HG03139 (cell line): ENCODE results near the gene ELFN1.

Source experiments
- ATAC-seq: cut with Tn5 transposase; IDR thresholded peaks from one replicate; pipeline ENCODE4 v1.9.1; 2021; ENCODE audit not compliant: unreplicated experiment

ELFN1 gene

DNA sequence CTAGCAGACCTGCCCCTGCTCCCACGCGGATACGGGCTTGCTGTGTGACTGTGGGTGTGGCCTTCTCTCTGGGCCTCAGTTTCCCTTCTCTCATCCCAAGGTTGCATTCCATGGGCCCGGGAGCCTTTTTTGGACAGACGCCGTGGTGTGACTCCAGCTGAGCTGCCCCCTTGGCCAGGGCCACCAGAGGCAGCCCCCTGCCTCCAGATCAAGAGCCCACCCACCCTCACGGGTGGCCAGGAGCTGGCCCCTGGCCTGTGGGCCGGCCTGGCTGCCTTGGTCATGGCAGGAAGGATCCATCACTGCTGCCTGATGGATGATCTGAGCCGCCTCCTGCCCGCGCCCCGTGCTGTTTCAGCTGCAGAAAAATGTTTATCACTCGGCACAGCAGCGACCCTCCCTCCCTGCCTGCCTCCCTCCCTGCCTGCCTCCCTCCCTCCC, 27.8 kb upstream of the ELFN1 start:
- ATAC-seq = no peak

DNA sequence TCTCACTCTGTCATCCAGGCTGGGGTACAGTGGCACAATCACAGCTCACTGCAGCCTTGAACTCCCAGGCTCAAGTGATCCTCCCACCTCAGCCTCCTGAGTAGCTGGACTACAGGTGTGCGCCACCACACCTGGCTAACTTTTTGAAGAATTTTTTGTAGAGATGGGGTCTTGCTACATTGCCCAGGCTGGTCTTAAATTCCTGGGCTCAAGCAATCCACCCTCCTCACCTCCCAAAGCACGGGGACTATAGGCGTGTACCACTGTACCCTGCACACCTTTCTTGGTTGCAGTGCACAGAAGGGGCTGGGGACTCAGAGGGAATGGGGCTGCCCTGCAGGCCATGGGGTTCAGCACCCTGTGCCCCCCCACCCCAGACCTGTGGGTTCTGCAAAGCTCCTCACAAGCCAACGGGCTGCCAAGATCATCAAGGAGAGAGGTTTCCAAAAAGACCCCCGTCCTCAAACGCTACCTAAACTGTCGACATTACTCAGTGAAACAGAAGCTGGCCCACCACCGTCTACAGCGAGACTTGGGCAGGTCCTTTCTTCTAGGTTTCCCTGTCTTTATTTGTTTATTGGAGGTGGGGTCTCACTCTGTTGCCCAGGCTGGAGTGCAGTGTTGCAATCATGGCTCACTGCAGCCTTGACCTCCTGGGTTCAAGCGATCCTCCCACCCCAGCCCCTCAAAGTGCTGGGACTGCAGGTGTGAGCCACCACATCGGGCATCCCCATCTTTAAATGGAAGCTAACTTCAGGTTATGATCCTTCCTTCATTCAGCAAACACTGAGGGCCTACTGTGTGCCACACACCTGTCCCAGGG, 26.6 kb upstream of the ELFN1 start:
- ATAC-seq = no peak

DNA sequence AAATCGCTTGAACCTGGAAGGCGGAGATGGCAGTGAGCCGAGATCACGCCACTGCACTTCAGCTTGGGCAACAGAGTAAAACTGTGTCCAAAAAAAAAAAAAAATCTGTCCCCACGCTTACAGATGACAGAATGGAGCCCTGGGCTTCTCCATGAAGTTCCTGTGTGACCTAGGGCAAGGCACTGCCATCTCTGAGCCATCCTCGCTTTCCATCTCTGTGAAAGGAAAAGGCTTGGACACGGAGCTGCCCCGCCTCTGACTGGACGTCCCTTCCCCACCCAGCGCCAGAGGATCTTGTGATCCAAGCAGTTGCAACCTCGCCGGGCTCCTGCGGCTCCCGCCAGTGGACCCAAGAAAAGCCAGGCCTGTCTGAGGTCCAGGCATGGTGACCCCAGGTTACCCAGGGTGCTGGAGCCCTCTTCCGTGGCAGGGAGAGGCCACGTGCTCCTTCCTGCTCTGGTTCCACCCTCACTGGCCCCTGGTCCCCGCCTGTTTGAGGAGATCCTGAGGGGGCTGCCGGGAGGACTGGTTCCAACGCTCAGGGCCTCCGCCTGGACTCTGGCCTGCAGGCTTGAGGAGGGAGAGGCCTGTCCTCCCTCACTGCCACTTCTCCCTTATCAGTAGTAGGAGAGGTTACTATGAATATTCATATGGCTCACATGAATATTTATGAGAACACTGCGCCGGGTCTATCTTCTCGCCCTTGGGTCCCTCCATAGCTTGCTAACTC, 25.6 kb upstream of the ELFN1 start:
- ATAC-seq = no peak

DNA sequence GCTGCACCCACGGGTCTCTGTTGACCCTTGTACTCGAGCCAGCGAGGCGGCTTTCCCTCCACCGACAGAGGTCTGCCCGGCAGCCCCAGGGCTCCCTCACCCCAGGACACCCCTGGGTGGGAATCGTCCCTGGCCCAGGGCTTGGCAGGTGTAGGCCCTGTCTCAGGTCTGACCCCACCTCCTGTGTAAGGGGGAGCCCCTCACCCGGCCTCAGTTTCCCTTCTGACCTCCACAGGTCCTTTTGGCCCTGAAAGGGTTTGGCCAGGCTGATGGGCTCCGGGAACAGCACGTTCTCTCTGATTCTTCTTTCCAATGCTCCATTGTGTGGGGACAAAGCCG, 25.0 kb upstream of the ELFN1 start:
- no peak for ATAC-seq

DNA sequence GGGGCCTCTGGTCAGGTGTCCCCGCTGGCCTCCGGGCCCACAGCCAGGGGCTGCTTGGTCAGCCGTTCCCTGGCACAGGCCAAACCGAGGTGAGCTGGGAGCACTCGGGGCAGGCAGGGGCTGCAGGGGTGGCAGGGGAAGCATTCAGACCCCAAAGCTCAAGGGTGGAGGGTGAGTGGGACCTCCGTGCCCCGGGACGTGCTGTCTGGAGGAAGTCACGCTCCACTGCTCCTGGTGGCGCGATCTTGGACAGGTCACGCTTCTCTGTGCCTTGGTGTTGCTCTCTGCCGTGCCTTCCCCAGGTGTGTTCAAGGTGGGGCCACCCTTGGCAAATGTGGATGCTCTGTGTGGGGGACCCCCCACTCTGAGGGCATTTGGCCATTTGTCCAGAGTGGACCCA, 24.6 kb upstream of the ELFN1 start:
- ATAC-seq = no peak

DNA sequence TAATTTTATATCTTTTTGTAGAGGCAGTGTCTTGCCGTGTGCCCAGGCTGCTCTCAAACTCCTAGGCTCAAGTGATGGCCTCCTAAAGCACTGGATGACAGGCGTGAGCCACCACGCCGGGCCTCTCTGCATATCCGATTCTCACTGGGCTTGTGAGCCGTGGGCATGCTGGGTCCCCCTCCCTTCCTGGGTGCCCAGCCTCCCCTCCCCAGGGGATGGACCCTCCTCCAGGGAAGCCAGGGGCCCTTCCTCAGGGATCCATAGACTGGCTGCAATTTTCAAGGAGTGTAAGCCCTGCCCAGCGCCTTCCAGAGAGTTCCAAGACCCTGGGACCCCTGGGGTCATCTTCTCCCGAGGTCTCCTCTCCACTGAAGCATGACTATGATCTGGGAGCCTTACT, 23.7 kb upstream of the ELFN1 start:
- ATAC-seq = no peak

DNA sequence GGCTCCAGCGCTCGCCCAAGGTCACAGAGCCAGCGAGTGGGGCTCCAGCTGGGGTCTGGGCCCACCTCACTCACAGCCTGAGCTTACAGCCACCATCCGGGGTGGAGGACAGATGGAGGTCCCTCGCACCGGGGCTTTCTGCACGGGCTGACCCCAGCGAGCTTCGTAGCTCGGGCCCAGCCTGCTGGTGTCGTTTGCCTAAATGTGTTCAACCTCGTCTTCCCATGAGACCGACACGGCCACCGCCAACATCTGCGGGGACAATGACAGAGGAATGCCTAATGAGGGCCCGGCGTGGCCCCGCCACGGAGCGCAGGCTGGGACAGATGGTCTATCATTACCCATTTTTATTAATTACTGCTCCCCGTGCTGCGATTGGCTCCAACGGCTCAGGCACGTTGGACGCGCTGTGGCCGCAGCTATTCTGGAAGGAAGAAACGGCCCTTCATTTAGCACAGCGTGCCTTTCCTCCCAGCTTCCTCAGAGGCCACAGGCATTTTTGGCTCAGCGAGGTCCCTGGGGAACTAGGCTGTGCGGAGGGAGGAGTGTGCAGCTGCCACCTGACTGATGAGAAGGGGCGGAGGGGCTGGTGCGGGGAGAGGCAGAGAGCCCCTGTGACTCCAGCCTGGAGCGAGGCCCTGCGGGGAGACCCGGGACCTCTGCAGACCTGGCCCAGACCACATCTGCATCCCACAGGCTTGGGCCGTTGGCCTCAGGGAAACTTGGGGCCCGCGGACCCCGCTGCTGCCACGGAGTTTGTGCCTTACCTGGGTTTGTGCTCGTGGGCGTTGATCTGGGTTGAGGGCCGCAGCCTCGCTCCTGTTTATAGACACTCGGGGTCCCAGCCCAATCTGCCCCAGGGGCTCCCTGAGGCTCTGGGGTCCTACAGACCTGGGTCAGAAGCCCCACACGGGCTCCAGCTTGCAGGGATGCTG, 22.9 kb upstream of the ELFN1 start:
- no peak for ATAC-seq

DNA sequence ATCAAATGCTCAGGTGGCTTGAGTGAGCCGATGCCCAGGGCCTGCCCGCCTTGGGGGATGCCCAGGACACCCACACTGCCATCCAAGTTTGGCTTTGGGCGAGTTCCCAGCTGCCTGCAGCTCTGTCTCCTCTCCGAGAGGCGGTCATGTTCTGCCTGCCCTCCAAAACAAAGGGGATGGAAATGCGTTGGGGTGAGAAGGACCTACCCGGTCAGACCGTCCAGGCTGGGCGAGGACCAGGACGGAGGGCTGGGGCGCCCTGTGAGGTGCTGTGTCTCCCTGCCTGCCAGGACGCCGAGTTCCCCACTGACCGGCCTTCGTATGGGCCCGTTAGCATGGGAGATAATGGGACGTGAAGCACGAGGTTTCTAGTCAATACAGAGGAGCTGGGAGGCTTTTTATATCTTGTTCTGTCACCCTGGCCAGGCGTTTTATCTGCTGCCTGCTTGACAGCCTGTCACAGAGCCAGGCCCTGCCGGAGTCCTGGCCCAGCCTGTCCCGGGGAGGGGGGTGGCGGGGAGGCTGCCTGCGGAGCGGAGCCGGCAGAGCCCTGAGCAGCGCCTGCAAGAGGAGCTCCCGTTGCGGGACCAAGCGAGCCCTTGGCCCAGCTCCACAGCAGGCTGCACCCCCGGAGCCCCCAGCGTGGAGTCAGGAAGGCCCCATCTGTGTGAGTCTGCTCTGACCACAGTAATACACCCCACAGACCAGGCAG, 22.0 kb upstream of the ELFN1 start:
- no peak for ATAC-seq

DNA sequence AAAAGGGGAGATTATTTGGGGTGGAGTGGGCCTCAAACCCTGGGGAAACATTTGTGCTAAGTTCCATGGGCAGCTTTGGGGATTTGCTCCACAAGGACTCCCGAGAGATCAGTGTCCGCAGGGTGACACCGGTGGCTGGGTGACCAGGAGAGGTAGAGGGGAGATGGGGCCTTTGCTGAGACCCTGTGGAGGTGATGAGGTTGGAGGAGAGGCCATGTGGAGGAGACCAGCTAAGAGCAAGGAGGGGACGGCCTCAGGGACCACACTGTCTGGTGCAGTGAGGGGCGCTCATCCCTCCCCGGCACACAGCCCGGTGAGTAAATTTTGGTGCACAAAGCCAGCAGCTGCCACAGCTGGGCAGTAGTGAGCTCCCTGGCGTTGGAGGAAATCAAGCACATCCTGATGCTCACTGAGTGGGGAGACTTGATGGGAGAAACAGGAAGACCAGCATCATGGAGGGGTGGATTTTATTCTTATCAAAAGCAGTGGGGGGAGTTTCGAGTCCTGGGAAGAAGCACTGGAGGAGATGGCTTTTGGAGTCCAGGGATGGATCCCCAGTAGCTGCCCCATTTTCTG, 20.2 kb upstream of the ELFN1 start:
- ATAC-seq = no peak

DNA sequence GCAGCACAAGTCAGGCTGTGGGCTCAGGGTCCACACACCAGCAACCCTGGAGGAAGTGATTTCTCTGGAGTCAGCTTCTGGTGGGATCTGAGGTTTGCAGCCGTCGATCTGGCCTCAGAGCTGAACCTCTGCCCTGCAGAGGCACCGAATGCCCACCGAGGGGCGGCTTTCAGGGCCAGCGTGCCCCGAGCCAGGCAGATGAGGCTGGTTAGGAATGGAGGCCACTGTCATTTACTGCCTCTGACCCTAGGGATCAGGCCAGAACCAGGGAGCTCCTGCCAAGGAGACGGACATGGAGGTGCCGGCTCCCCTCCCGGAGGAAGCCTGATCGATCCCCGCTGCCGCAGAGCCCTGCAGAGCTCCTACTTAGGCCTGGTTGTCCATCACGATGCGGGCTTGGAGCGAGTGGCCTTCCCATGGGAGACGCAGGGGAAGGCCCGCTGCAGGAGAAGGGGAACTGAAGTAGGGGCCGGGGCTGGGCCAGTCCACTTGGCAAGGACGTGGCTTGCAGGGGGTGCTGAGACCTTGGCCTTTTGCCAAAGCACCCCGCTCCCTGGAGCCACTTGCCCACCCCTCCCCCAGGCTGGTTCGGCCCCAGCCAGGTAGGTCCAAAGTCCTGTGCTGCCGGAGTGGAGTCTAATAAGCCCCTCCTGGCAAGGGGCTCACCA, 19.6 kb upstream of the ELFN1 start:
- no peak for ATAC-seq

DNA sequence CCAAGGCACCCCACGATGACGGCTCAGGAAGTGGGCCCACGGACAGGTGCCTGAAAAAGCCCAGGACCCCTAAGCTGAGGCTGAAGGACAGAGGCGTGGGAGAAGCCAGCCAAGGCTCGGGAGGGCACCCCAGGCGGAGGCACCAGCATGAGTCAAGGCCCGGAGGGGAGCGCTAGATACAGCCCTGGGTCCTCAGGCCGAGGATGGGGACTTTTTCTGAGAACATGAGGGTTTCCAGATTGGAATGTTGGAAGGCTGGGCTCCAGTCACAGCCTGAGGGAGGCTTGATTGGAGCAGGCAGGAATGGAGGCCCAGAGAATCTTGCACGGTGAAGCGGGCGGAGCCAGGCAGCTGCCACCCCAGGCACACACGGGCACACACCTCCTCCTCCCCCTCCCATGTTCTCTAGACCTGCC, 19.0 kb upstream of the ELFN1 start:
- ATAC-seq = no peak

DNA sequence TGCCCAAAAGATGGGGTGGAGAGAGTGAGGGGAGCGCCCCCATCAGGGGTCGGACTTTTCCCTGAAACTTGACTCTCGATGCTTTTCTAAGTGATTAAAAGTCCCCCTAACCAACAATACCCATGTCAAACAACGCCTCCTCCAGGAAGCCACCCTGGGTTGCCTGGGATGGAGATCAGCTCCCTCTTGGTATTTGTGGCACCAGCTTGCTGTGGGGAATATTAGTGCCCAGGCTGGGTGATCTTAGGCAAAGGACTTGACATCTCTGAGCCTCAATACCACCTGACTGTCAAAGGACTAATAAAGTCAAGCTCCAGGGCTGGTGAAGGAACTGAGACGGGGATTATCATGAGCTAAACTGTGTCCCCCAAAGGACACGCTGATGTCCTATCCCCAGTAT, 18.2 kb upstream of the ELFN1 start:
- ATAC-seq = no peak

DNA sequence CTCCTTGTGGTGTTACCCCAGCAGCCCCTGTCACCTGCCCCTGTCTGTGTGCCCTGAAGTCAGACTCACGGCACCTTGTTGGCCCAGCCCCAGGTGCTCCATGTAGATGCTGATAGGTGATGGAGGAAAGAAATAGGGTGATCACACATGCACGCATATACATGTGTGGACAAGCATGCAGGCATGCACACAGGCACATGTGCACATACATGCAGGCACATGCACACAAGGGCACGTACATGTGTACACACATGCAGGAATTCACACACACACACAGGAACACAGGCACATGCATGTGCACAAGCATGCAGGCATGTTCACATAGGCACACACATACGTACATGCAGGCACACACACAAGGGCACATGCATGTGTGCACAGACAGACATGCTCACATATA, 16.6 kb upstream of the ELFN1 start:
- ATAC-seq = no peak

DNA sequence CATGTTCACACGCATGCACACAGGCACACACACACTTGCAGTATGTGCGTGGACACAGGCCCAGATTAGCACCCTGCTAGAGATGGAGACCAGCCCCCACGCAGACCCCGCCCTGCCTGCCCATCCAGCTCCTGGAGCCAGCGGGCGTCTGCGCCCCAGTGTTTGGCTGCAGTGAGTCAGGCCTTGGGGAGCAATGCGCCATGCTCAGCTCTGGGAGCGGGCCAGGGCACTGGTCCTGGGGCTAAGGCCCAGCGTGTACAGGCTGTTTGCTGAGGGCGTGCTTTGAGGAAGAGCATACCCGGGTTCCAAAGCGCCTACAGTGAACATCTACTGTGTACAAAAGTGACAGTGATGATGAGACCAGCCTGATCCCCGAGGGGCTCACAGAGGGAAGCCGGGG, 16.0 kb upstream of the ELFN1 start:
- no peak for ATAC-seq

DNA sequence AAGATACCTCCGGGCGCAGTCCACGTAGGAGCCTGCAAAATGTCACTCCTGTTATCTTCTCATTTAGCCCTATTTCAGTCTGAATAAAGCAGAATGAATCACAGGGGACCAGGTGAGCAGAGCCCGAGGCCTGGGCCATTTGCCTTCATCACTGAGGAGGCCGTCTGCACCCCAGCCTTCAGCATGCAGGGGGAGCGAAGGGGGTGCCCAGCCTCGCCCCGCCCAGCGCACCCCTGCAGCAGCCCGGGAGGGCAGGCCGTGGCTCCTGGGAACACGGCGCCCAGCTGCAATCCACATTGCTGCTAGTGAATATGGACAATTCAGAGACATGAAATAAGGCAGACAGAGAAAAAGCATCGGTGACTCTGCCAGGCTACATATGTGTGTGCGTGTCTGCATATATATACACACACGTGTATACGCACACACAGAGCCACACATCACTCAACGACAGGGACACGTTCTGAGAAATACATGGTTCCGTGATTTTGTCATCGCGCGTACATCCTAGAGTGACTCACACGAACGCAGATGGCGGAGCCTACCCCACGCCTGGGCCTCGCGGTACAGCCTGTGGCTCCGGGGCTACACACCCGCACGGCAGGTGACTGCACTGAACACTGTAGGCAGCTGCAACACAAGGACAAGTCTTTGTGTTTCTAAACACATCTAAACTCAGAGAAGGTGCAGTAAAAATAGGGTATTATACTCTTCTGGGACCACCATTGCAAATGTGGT, 15.2 kb upstream of the ELFN1 start:
- no peak for ATAC-seq

DNA sequence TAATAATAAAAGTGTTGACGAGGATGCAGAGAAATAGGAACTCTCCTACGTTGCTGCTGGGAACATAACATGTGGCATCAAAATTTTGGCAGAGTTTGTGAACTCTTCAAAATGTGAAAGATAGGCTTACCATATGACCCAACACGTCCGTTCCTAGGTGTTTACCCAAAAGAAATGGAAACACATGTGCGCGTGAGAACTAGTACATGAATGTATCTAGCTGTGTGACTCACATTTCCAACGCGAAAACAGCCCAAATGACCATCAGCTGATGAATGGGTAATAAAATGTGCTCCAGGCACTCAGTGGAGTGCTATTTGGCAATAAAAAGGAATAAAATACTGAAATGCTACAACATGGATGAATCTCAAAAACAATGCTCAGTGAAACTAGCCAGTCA, 10.4 kb upstream of the ELFN1 start:
- ATAC-seq = no peak

DNA sequence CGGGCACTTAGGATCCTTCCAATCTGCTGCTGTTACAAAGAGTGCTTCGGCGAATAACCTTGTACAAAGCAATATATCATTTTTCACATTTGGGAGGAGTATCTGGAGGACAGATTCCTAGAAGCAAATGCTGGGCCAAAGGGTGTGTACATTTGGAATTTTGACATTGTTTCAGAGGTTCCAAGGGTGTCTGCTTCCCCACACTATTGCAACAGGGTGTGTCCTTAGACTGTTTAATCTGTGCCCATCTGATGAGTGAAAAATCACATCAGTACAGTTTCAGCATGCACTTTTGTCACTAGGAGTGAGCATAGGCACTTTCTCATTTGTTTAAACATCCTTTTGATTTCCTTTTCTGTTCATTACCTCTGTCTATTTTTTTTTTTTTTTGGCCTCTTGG, 8.6 kb upstream of the ELFN1 start:
- ATAC-seq = no peak

DNA sequence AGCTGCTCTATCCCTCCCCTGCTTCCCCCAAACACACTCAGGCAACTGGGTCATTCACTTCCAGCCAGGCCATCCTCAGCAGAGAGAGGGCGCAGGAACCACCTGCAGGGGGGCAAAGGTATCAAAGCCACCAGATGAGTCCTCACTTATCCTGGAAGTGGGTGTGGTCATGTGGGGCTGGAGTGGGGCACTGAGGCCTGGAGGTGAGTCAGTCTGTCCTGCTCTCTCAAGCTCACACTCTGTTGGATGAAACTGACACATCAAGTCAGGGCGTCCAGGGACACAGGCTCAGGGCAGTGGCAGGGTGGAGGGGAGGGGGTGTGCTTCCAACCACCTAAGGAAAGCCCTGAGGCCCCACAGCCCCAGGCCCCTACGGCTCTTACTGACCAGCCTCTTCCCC, 8.0 kb upstream of the ELFN1 start:
- no peak for ATAC-seq

DNA sequence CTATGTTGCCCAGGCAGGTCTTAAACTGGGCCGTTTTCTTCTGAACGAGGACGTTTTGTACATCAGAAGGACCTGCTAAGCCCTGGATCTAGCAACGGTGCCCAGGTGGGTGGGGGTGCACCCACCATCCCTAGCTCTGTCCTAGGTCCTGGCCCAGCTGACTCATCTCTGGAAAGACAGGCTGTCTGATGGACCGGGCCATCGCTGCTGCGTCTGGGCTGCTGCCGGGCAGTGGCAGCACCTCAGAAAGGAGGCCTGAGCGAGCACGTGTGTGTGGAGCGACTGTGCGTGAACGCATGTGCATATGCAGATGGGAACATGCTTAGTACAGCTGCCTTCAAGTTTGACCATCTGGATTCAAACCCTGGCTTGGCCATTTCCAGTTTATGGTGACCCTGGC, 7.3 kb upstream of the ELFN1 start:
- ATAC-seq = no peak
